HG03575 (cell line): Measurements from ENCODE around the gene MB21D2.

Experiments used
- ATAC-seq: cut with Tn5 transposase; IDR thresholded peaks from one replicate; pipeline ENCODE4 v1.9.1; 2021; ENCODE audit not compliant: unreplicated experiment, insufficient number of reproducible peaks, low FRiP score; ENCODE audit errors: extremely low read depth

The MB21D2 gene

DNA sequence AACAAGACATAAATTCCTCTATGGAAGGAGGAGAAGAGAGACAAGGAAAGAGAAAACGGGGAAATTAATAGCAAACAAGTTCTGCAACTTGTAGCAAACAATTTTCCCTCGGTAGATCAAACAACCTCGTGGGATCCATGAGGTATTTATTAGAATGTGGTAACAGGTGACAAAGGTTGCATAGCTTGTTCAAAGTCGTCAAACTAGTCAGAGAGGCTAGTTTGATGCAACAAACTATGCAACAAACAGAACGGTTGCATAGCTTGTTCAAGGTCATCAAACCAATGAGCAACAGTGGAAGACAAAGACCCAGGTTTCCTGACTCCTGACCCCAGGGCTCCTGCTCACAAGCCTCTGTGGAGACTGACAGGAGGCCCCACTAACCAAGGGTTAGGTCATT is 20.7 kb downstream of the MB21D2 start:
- no peak for ATAC-seq

DNA sequence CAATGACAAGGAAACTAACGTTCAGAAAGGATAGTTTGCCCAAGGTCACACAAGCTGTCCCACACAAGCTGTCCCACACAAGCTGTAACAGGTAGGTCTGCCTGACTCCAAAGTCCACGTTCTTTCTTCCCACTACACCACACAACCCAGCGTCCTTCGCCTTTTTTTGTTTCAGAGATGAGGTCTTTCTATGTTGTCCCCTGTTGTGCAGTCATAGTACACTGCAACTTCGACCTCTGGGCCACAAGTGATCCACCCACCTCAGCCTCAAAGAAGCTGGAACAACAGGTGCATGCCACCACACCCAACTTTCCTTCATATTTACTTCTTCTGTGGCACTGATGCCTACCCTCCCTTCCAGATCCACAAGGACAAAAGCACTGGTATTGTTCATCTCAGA is 21.4 kb downstream of the MB21D2 start:
- ATAC-seq = no peak

DNA sequence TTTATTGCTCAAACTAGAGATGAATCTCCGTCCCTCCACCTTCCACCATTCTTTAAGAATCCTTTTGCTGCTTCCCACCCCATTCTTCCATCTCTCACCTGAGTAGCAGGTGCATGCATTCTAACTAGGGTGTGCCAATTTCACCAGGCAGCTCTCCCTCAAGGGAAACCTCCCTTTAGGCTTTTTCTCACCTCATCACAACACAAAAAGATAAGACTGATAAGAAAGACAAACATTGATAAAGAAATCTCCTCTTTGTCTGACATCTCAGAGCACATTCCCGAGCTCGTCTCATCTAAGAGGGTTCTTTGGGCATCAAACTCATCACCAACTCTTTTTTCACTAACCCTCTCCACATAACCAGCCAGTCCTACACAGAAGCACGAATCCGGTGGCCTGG is 23.0 kb downstream of the MB21D2 start:
- ATAC-seq = no peak

DNA sequence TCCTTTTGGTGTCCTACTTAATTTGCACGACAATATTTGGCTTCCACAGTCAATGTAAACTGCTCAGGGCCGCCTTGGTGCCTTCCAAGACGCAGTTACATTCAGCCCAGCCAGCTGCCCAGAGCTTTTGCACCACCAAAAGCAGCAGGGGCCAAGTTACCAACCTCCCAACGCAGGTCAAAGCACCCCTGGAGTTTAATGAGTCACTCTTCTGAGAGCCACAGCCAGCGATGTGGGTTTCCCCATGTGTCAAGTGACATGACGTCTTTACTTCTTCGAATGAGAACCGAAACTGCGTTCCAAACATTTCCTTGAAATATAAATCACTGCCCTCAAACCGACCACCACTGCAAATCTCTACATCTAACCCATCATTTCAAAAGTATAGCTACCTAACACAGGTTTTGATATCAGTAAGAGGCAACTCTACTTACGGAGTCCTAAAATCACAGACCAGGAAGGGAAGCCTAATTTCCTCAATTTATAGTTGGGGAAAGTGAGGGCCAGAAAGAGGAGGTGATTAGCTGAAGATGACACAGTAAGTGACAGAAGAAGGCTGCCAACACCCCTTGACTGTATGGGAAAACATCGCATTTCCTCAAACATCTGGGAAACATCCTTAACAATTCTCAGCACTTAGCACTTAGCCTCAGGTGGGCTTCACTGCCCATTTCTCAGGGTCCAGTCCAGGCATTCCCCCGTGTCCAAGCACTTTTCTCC is 24.5 kb downstream of the MB21D2 start:
- ATAC-seq = peak; percentile 96

DNA sequence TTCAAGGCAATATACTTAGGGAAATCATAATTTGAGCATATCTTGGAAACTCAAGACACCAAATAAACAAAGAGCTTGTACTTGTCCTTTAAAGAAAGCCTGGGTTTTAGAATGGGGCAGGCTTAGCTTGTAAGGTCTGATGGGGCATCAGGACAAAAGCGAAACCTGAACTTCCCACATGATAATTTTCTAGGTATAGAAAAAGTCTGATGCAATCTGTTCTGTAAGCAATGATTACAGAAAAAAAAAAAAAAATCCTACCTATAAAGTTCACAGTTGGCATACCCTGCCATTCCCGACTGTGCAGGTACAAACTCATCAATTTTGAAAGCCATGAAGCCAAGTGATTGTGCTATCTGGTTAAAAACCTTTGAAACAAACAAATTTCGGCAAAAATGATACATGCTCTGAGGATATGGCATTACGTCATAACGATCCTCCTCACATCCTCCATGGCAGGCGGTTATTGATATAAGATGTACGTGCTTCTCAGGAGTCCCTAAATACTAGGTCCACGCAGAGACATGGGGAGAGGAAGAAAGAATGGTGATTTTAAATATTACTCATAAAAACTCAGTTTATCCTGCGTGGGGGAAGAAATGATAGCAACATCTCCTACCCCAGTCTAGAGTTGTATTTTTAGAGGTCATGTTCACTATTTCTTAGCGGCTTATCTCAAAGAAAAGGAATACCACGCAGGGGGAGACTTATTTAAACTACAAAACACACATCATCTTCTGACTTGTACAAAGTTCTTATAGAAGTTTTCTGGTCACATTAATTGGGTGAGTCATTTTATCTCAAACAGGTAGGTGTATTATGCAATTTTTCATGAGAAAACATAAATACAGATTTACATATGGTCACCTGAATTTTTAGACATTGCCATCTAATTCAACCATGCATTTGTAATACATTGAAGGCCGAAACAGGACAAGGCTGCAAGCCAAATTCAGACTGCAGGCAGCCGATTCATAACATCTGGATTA is 27.0 kb downstream of the MB21D2 start:
- no peak for ATAC-seq

DNA sequence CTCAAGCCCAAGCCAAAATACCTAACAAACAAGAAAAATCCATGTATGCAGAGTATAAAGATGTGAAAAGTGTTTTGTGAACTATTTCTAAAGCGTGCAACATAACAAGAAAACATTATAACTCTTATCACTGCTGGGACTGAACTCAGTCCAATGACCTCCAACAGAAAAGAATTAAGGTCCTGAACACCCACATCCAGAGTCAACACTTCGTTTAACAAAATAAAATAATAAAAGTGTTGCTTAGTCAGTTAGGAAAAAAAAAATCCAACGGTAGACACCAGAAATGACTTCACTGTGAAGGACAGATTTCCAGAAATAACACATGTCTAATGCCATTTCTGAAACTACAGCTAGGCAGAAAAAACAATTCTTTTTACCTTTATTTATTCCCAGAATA is 28.0 kb downstream of the MB21D2 start:
- ATAC-seq = no peak

DNA sequence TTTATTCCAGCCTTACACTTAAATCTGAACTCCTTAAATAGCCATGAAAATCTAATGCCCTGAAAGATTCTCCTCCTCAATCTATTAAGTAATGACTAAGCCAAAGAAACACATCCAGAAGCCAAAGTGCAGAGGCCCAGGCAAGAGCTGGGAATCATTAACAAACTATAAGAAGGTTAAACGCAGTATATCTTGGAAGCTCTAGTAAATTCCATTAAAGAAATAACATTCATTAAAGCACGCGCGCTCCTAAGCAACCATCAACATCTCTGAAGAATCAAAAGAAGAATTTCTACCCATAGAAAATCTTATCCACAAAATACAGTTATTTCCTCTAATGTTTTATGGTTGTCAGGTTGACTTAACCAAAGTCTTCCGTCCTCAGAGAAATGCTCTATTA is 29.5 kb downstream of the MB21D2 start:
- ATAC-seq = no peak

DNA sequence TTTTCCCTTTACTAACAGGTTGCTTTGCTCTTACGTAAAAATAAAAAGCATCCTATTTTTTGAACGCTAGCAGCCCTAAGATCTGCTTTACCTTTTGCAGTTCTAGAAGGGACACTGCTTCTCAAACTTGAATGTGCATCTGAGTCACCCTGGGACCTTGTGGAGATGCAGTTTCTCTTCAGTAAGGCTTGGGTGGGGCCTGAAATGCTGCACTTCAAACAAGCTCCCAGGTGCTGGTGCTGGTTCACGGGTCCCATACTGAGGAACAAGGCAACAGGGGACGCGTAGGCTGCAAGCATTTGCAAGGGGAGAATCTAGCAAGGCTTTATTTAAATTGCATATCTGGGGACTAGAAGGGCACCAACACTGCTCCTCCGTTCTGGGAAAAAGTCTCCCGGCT is 30.0 kb downstream of the MB21D2 start:
- ATAC-seq = no peak

DNA sequence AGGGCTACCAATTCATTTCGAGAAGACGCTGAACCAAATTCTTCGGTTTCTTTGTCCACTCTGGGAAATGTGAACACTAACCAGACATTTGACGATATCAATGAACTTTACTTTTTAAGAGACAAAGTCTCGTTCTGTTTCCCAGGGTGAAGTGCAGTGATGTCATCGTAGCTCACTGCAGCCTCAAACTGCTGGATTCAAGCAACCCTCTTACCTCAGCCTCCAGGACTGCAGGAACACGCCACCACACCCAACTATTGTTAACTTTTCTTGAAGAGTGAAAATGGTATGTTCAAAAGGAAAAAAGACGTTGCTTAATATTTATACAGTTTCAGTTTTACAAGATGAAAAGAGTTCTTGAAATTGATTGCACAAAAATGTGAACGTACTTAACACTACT is 30.6 kb downstream of the MB21D2 start:
- no peak for ATAC-seq

DNA sequence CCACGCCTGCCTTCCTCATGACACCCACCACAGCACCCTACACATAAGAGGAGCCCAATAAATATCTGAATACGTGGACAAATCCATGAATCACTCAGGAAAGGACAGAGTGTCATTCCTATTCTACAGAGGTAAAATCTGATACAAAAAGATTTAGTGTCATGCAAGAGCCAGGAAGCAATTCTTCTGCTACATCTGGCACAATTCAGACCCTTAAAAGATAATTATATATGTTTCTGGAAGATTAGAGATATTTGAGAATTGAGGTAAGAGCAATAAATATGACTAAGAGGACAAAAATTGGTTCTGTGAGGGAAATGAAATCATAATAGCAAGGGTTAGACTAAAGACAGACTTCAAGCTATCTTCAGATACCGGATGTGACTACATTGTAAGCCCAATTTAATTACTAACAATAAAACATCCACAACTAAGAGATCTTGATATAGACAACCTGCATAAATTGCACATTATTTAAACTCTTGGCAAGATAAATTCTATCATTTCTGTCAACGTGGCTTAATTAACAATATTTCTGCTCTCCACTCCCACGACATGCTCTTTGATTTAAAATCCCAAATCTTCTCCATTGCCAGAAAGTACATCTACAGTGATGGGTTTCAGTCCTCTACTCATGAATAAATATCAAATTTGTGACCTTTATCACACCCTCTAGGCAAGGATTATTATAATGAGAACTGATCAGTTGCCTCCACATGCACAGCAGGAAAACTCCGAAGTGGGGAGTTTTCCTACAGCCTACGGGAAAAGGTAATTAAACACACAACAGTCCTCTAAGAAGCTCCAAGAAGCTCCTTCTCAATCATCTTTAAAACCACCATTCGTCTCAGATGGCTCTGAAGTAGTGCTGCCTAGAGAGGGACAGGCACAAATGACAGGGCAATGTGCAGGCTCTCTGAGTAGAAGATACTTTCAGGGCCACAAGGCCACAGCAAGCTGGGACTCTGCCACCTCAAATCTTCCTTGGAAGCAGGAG is 32.6 kb downstream of the MB21D2 start:
- ATAC-seq = no peak

DNA sequence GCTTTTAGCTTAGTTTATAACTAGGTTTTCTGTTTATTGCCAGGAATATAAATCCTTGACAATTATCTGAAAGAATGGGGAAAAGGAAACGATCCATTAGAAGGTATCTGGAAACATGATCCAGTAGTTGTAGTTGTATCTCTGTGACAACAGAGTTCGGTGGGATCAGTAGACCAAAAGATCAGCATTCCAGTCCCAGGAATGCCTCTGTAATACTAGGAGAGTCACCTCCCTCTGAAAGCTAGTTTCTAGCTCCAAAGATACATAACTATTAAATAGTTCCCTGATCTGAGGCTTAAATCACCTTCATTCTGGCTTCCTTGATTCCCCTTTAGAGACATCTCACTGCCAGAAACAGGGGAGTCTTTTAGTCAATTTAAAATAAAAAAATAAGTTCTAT is 34.1 kb downstream of the MB21D2 start:
- no peak for ATAC-seq

DNA sequence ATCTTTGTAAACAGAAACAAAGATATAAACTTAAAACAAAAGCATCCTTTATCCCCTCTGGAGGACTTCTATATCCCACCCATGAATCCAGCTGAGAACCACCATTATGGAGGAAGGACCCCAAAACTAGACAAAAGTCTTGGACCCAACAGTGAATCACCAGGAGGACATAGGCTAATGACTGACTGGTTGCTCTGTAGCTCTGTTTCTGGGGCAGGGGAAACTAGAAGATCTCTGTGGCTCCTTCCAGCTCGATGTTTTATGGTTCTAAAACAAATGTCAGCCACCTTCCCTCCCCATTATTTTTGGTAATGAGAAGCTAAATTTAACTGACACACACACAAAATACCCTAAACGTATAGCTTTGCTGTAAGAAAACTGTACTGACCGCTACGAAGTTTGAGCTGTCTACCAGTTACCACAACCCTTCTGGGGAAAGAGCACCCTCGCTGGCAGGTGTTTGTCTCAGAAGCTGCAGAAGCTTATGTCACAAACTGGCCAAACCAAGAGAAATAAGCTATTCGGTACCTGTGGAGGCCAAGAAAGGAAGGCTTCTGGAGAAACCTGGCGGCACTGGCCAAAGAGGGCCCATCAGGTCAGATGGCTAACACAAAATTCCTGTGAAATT is 36.4 kb downstream of the MB21D2 start:
- ATAC-seq = no peak

DNA sequence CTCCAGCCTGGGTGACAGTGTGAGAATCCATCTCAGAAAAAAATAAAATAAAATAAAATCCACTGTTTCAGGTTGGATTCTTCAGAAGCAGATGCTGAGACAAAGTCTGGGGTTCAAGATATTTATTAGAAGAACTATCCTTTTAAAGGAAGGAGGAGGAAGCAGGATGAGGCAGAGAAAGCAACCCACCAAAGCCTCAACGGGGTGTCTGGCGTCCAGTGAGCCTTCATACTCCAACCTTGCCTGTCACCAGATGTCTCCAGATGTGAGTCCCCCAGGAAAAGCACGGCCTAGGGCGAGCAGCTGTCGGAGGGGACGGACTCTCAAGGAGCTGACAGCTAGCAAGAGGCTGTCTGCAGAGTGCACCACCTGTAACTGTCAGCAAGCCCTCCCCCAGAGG is 37.3 kb downstream of the MB21D2 start:
- ATAC-seq = no peak

DNA sequence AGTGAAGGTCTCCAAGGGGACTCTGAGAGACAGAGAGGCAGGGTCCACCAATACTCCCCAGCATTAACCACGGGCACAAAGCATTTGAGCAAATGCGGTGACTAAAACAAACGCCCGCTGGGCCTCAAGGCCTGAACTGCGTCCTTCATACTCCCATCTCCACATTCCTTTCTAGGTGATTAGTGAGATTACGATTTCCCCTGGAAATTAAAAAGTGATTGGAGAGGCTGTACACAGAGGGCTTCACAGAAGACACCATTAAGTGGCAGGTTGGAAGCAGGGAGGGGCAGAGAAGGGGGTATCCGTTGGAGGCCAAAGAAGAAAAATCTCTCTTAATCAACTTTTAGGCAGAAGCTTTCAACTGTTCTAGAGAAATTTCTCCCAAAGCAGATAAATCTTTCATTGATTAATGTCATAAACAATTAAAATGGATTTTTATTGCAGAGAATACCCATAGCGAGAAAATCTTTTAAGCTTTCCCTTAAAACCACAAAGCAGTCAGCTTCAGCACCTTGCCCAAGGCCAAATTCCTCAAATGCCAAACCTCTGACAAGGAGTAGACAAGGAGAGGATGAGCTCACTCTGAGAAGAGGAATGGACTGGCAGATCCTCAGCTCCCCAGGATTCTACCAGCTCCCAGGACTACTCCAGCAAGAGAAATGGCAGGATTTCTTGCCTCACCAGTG is 38.2 kb downstream of the MB21D2 start:
- ATAC-seq = no peak

DNA sequence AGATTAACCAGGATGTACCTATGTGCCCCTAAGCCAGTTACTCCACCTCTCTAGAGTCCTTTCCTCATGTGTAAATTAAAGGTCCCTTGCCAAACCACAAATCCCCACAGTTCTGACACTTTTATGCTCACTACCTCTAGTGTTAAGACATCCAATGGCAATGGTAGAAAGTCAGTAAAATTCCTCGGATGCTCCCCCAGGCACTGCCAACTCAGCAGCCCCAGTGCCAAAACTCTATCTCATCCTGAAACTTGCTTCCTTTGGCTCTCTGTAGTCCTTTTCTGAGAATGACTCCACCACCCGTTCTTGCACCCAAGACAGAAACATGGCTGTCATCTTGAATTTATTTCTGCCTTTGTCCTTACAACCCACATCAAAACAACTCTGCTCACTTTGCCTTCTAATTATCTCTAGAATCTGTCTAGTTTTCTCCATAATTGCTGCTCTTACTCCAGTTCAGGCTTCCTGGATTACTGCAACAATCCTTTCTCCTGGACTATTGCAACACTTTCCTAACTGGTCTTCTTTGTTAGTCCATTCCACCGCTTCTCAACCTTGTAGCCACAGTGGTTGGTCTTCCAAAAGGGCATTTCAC is 41.6 kb downstream of the MB21D2 start:
- no peak for ATAC-seq

DNA sequence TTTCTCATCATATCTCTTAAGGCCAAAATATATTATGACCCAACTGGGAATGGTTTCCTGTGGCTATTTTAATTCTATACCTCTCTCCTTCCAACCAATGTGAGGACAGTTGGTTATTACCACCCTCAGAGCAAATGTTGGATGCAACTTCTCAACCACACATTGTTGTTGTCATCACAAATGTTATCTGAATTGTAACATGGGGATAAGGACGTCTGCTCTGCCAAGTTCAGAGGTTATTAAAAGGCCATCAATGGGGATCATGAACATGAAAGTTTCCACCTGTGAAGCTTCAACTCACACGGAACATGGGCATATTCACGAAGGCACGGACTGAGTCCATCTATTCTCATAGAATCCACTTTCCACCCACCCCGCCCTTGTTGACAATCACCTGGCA is 46.8 kb downstream of the MB21D2 start:
- no peak for ATAC-seq

DNA sequence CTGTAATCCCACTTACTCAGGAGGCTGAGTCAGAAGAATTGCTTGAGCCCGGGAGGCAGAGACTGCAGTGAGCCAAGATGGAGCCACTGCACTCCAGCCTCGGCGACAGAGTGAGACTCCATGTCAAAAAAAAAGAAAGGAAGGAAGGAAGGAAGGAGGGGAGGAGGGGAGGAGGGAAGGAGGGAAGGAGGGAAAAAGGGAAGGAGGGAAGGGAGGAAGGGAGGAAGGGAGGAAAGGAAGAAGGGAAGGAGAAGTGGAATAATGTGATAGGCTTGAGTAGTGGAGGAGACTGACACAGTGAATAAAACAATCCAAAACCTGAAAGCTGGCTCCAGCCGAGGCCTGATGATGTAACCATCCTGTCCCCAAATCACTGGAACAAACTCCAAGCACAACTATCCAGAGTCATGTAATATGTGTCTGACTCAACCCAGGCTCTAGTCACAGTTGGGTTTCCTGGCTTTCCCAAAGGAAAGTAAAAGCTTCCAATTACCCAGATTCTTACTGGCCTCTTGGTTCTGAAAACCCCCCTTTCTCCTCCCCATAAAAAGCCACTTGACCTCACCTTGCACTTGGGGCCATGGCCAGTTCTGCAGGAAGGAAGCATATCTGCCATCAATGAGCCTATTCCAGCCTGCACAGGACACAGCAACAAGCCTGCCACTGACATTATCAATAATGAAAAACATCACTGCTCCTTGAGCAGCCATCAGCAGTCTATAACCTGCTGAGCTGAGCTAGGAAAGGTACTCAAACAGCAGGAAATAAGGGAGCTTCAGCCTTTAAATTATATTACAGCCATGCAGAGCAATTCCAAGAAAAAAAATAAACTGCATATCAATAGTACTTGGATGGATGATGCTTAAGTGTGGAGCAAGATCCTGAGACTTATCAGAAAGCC is 48.3 kb downstream of the MB21D2 start:
- ATAC-seq = no peak
